ENCODE measurements around the gene PIGR. TPM values are rescaled to one million over a fixed set of nuclear protein-coding genes. Genes with fewer than 3 reads are reported as not detected.

The PIGR gene
- total RNA-seq, 1 donor from 2014 or later, result not detected

GRCh38 chr1:206899717-206900116, 46.5 kb downstream of the PIGR start:
- Mint-ChIP-seq H3K9me3 (ENCODE audit: low read depth) (no peaks in the 10 kb centered on the region), H3K4me1 (ENCODE audit: low read depth) (peaks cover 22% of the 10 kb centered on the region), H3K36me3 (ENCODE audit: low read depth) (no peaks in the 10 kb centered on the region), H3K4me3 (ENCODE audit: unreplicated experiment) (no peak overlapping the region), H3K27me3 (ENCODE audit: low read depth) (no peaks in the 10 kb centered on the region), H3K27ac (ENCODE audit: unreplicated experiment) (no peak overlapping the region)
- no peak for TF ChIP-seq CTCF (IDR thresholded peaks at IDR 0.05)
- DNase-seq (ENCODE audit: low spot score), result no peak

GRCh38 chr1:206898915-206899431, 47.3 kb downstream of the PIGR start:
- no peak for DNase-seq (ENCODE audit: low spot score)
- H3K4me3 Mint-ChIP-seq (ENCODE audit: unreplicated experiment), result no peak overlapping the region
- H3K4me1 Mint-ChIP-seq (ENCODE audit: low read depth), result peaks cover 19% of the 10 kb centered on the region
- H3K27me3 Mint-ChIP-seq (ENCODE audit: low read depth), result no peaks in the 10 kb centered on the region
- no peaks in the 10 kb centered on the region for H3K9me3 Mint-ChIP-seq (ENCODE audit: low read depth)
- TF ChIP-seq CTCF (IDR thresholded peaks at IDR 0.05), result no peak
- H3K36me3 Mint-ChIP-seq (ENCODE audit: low read depth), result no peaks in the 10 kb centered on the region
- peak overlapping the region; percentile 10 for H3K27ac Mint-ChIP-seq (ENCODE audit: unreplicated experiment)

GRCh38 chr1:206898089-206898914, 48.0 kb downstream of the PIGR start:
- no peaks in the 10 kb centered on the region for H3K27me3 Mint-ChIP-seq (ENCODE audit: low read depth)
- peak overlapping the region; percentile 45 for H3K27ac Mint-ChIP-seq (ENCODE audit: unreplicated experiment)
- DNase-seq (ENCODE audit: low spot score), result no peak
- TF ChIP-seq CTCF (IDR thresholded peaks at IDR 0.05), result no peak
- H3K4me3 Mint-ChIP-seq (ENCODE audit: unreplicated experiment), result peak overlapping the region; percentile 13
- H3K36me3 Mint-ChIP-seq (ENCODE audit: low read depth), result no peaks in the 10 kb centered on the region
- H3K9me3 Mint-ChIP-seq (ENCODE audit: low read depth), result no peaks in the 10 kb centered on the region
- H3K4me1 Mint-ChIP-seq (ENCODE audit: low read depth), result peaks cover 19% of the 10 kb centered on the region

GRCh38 chr1:206897175-206897574, 49.1 kb downstream of the PIGR start, which contains the start of gene IL24:
Gene IL24, plus strand, starts transcription at chr1:206897443. Its CDS starts 390 bp downstream, at chr1:206897833.
- H3K27ac Mint-ChIP-seq (ENCODE audit: unreplicated experiment), result peak within 1 kb of the TSS; percentile 45
- H3K9me3 Mint-ChIP-seq (ENCODE audit: low read depth), result no peaks in the 10 kb centered on the region
- H3K4me1 Mint-ChIP-seq (ENCODE audit: low read depth), result peaks cover 21% of the 10 kb centered on the region
- H3K4me3 Mint-ChIP-seq (ENCODE audit: unreplicated experiment), result peak within 1 kb of the TSS; percentile 13
- no peak for TF ChIP-seq CTCF (IDR thresholded peaks at IDR 0.05)
- no peaks in the 10 kb centered on the region for H3K27me3 Mint-ChIP-seq (ENCODE audit: low read depth)
- no peaks in the 10 kb centered on the region for H3K36me3 Mint-ChIP-seq (ENCODE audit: low read depth)
- DNase-seq (ENCODE audit: low spot score), result no peak

GRCh38 chr1:206896261-206896660, 50.0 kb downstream of the PIGR start:
- H3K36me3 Mint-ChIP-seq (ENCODE audit: low read depth), result no peaks in the 10 kb centered on the region
- DNase-seq (ENCODE audit: low spot score), result no peak
- H3K9me3 Mint-ChIP-seq (ENCODE audit: low read depth), result no peaks in the 10 kb centered on the region
- no peak for TF ChIP-seq CTCF (IDR thresholded peaks at IDR 0.05)
- peaks cover under 1% of the 10 kb centered on the region for H3K27me3 Mint-ChIP-seq (ENCODE audit: low read depth)
- H3K4me1 Mint-ChIP-seq (ENCODE audit: low read depth), result peaks cover 21% of the 10 kb centered on the region
- H3K27ac Mint-ChIP-seq (ENCODE audit: unreplicated experiment), result no peak overlapping the region
- no peak overlapping the region for H3K4me3 Mint-ChIP-seq (ENCODE audit: unreplicated experiment)
